K562 (cell line): ENCODE measurements around the gene CATSPER1. TPM values are rescaled to one million over a fixed set of nuclear protein-coding genes. Genes with fewer than 3 reads are reported as not detected.
A peak's percentile ranks its signal among the peaks of the same experiment; 100 is the strongest.

Source experiments
- ARID1B ChIP-seq: fragments of 450-650 bp; IDR thresholded peaks from 2 replicates; pipeline ENCODE4 v1.6.1; 2016; ENCODE audit warnings: antibody characterized with exemption, mild to moderate bottlenecking, inconsistent platforms
- CTBP1 ChIP-seq: fragments of 450-650 bp; IDR thresholded peaks from 2 replicates; pipeline ENCODE4 v1.6.1; 2016; ENCODE audit warnings: borderline replicate concordance
- EGR1 ChIP-seq: fragments of 450-650 bp; conservative IDR thresholded peaks from 2 replicates; pipeline ENCODE4 v1.6.1; 2017; ENCODE audit warnings: mild to moderate bottlenecking
- ETV5 ChIP-seq: sonication (generic); formaldehyde crosslinking; IDR thresholded peaks from 2 replicates; pipeline ENCODE4 v1.4.0; 2020; ENCODE audit warnings: low read depth, mild to moderate bottlenecking, missing genetic modification reagents
- FOXK2 ChIP-seq, 2 experiments: fragments of 450-650 bp; IDR thresholded peaks in 1 of 2; conservative IDR thresholded peaks in 1 of 2; 2 replicates each; pipeline ENCODE4 v1.6.1; 2016; ENCODE audit warnings: low read depth in 2 of 2, mild to moderate bottlenecking in 1 of 2
- GATAD2A ChIP-seq: fragments of 450-650 bp; IDR thresholded peaks from 2 replicates; pipeline ENCODE4 v1.6.1; 2017
- GTF2E2 ChIP-seq: fragments of 200-800 bp; sonication (Bioruptor generic); IDR thresholded peaks from 2 replicates; pipeline ENCODE4 v1.6.1; 2016; ENCODE audit warnings: missing genetic modification characterization, missing compliant biosample characterization
- JUN ChIP-seq, 2 experiments: sonication (generic) in 1 of 2; formaldehyde crosslinking in 1 of 2; IDR thresholded peaks; 2 replicates each; pipeline versions ENCODE4 v1.6.1 to v1.8.0; 2012 to 2022; ENCODE audit warnings: borderline replicate concordance in 2 of 2, mild to moderate bottlenecking in 2 of 2, improper control_type of control experiment in 1 of 2, low read depth in 1 of 2, low read length in 1 of 2, missing genetic modification reagents in 1 of 2
- NEUROD1 ChIP-seq: fragments of 150-350 bp; IDR thresholded peaks from 2 replicates; pipeline ENCODE4 v1.6.1; 2014; ENCODE audit warnings: borderline replicate concordance, low read length, low read depth; ENCODE audit not compliant: partially characterized antibody
- POLR2AphosphoS5 ChIP-seq: IDR thresholded peaks from 2 replicates; pipeline ENCODE4 v1.6.1; 2011; ENCODE audit warnings: mild to moderate bottlenecking, low read depth, low read length, moderate library complexity; ENCODE audit not compliant: control insufficient read depth, insufficient read depth
- STAT5B ChIP-seq: fragments of 250-450 bp; sonication (Bioruptor Pico); IDR thresholded peaks from 2 replicates; pipeline ENCODE4 v1.8.0; 2021; ENCODE audit warnings: mild to moderate bottlenecking, inconsistent platforms
- ZNF398 ChIP-seq: fragments of 250-450 bp; sonication (Bioruptor Pico); IDR thresholded peaks from 2 replicates; pipeline ENCODE4 v1.8.0; 2021; ENCODE audit warnings: moderate library complexity, mild to moderate bottlenecking, inconsistent platforms
- polyA plus RNA-seq, 8 experiments: library from polyadenylated mRNA; depleted of rRNA in 4 of 8; stranded (reverse) in 5 of 8; unstranded in 3 of 8; fragments of >200 nt; fragmentation: Nextera tagmentation in 2 of 8; fragmentation: Illumina TruSeq in 1 of 8; extraction: Ambion mirVana in 2 of 8; extraction: Trizol in 1 of 8; gene quantifications; 2 replicates each; pipeline versions ENCODE4 v1.2.1 to v1.2.3, GENCODE V29; 2011 to 2014; ENCODE audit warnings: inconsistent platforms in 1 of 8, missing spikeins in 1 of 8
- total RNA-seq, 7 experiments: library from RNA; depleted of rRNA in 6 of 7; stranded (reverse); fragments of >200 nt in 6 of 7; fragmentation: Illumina TruSeq in 2 of 7; extraction: Trizol in 2 of 7; gene quantifications; 2 replicates each; pipeline versions ENCODE4 v1.2.1 to v1.2.3, GENCODE V29; 2011 to 2021; ENCODE audit warnings: low replicate concordance in 1 of 7

CATSPER1 gene
- total and polyA plus RNA-seq, 9 of the 15 experiments (the other 6 are each of a cell fraction or from before 2014, with no cell fraction given): 0.21 to 3.3 (median 0.76) TPM

DNA sequence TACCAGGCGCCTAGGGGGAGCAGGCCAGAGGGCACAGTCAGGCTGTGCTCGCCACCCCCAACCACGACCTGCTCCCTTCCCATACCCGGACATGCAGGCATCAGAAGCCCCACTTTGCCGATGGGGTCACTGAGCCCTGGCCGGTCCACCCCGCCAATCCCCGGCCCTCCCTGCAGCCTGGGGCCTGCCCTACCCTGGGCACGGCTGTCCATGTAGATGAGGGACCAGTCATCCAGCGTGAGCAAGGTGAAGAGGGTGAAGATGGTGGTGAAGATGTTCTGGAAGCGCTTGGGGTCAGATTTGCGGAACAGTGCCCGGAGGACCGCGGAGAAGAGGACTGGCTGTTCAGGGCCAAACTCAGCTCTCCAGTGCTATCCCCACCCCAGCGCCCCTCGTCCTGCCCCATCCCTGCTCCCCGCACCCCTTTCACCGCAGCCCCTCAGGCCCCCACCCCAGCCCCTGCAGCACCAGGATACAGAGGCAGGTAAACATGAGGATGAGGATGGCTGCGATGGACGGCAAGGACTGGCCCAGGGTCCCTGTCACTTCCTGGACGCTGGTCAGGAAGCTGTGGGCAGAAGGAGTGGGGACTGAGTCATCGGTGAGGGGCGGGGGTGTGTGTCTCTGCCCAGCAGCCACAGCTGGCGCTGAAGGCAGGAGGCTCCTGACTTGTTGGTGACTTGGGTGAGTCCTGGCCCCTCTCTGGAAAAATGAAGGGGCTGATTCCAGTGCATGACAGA, 5.5 kb downstream of the CATSPER1 start (continued):
- TF ChIP-seq EGR1 (peak; percentile 94), STAT5B (no peak), CTBP1 (peak; percentile 34; the same call in 1 of the 2 replicates), JUN (IDR thresholded peaks at IDR 0.05; ENCODE audit: borderline replicate concordance, low read depth, low read length) (peak; percentile 87), JUN (CRISPR knock-in tag; IDR thresholded peaks at IDR 0.05; ENCODE audit: borderline replicate concordance) (no peak), ETV5 (no peak), POLR2AphosphoS5 (no peak), GATAD2A (no peak), ARID1B (peak; percentile 64), FOXK2 (conservative IDR thresholded peaks at IDR 0.05 in 1 of 2, IDR thresholded peaks at IDR 0.05 in 1 of 2; ENCODE audit: low read depth in 2 of 2) (no peak), GTF2E2 (tag) (no peak), ZNF398 (CRISPR knock-in tag) (no peak), NEUROD1 (peak; percentile 54)
